HG02885 (cell line): ENCODE measurements around the gene CACUL1.
A peak's percentile ranks its signal among the peaks of the same experiment; 100 is the strongest.

Experiments
- ATAC-seq: cut with Tn5 transposase; IDR thresholded peaks from one replicate; pipeline ENCODE4 v1.9.1; 2021; ENCODE audit warnings: mild to moderate bottlenecking; ENCODE audit not compliant: unreplicated experiment, poor library complexity

The CACUL1 gene

GRCh38 chr10:118735294-118735693 is 19.5 kb downstream of the CACUL1 start:
- no peak for ATAC-seq

DNA sequence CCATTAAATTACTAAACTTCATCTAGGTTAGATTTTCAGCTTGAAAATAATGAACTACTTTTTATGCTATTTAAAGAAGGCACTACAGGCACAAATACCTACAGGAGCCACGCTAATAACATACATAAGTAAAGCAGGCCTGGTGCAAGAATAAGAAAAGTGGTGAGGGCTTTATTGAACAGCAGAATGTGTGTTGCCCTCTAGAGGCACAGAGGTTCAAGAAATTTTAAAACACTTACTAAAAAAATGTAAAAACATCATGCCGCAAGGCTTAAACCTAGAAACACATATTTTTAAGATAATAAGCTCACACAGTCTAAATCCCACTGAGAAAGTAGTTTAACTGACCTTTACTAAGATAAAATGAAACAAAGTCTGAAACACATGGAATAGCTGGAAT is 20.3 kb downstream of the CACUL1 start:
- no peak for ATAC-seq

DNA sequence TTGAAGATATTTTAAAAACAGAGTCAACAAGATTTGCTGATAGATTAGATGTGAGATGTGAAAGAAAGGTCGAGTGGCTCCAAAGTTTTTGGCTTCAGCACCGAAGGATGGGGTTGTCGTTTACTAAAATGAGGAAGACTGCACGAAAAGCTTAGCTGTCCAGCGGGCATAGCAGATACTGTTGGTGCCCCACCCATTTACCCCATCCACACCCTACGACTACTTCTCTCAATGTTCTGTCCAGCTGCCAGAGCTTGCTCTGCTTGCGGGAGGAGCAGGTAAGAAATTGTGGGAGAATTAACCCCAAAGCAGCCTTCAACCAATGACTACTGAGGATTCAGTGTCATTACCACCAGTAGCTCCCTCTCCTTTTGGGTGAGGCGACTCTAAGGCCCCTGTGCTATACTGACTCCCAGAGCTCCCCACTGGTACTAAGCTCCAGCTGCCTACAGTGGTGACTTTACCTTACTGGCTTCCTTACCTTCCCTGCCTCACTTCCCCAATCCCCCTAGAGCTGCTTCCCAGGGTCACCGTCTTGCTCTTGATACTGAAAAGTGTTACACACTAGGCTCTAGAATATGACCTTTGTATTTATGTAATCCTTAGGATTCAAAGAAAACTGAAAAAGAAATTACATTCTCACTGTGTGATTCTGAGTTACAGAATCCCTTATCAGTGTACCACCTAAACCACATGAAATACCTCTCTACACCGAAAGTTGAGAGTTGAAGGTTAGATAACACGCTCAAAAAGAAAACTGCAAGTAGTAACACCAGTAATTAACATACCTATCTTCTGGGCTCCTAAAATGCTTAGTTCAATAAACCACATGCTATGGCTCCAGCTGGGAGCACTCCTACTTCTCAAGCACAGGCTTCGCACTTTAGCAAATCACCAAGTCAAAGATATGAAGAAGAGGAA is 22.3 kb downstream of the CACUL1 start:
- ATAC-seq = peak; percentile 37

- no peak for ATAC-seq
Observed at GRCh38 chr10:118730756-118731456, 23.9 kb downstream of the CACUL1 start.

- peak; percentile 94 for ATAC-seq
Observed at GRCh38 chr10:118729641-118730258, 25.0 kb downstream of the CACUL1 start.

- no peak for ATAC-seq
Observed at GRCh38 chr10:118729200-118729599, 25.6 kb downstream of the CACUL1 start.

DNA sequence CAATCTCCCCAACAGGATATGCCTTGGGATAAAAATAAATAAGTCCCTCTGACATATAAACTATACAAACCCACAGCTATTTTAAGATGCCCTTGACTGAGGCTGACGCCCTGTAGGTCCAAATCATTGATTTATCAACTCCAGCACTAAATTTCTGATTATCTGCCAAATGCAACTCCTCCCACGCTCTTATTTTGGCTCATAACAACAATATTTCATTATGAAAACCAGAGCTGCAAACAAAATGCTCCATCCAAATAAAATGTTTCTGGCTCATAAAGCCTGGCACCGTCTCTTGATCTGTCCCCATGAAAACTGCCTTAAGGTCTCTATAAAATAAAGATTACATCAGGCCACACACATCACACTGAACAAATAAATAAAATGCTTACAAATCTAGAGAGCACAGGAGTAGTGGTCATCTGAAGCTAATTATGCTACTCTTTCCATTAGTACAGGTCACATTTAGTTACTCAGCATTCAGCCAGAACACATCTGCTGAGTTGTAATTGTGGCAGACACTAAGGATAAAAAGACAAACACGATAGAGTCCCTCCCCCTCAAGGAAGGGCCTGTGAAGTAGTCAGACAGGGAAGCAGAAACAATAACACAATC is 28.8 kb downstream of the CACUL1 start:
- no peak for ATAC-seq

DNA sequence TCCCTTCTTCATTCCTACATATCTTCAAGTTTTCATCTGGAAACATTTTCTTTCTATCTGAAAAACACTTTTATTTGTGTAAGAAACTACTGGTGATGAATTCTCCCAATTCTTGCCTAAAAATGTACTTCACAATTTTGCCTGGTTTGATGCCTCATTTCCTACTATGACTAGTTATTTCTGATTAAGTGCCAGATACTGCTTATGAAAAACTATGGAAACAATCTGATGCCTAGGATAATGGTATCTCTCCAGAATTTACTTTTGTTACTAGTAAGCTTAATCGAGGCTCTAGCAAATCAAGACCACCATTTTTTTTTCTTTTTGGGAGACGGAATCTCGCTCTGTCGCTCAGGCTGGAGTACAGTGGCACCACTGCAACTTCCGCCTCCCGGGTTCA is 31.3 kb downstream of the CACUL1 start:
- ATAC-seq = no peak

DNA sequence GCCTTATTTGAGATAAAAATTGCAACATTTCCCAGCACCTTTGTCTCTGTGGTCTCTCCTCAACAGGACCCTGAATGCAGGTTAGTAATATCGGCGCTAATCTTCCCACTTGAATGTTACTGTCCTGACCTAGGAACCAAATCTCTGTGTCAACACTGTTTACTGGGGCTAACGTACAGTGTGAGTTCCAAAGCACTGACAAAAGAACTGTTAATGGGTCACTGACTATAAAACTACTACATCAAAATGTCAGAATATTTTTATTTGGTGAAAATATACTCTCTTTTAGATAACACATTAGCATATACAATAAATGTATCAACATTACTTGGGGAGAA is 33.3 kb downstream of the CACUL1 start:
- no peak for ATAC-seq

DNA sequence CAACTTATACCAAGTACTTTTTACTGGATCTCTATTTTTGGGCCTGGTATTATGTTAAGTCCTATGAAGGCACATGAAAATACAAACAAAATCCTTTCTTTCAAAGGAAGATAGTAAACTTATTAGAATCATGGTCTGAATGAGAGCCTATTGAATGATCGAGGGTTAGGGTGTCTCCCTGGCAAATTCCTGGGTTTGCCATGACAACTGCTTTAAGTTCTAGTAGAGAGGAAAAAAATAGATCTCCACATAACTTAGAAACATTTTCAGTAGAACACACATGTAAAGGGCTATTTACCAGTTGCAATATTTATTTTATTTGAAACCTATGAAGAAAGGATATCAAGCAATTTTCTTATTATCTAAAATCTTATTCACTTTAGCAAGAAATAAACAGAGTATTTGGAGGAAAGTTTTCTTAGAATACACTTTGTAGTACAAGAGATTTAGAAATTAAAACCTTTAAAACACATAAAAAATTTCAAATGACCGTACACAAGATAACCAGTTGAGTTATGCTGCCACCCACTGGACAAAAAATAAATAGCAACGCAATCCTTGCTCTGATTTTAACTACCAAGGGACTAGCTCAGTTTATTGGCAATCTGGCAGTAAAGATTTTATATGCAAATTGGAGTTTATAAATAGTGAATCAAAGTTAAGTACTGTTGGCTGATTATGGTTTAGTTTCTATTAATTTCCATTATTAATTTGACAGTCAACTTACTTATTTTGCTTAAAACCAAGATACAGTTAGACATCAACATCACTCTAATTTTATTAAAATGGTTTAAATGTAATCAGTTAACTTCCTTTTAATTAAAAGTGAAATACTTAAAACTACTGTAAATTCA is 33.9 kb downstream of the CACUL1 start:
- ATAC-seq = no peak

DNA sequence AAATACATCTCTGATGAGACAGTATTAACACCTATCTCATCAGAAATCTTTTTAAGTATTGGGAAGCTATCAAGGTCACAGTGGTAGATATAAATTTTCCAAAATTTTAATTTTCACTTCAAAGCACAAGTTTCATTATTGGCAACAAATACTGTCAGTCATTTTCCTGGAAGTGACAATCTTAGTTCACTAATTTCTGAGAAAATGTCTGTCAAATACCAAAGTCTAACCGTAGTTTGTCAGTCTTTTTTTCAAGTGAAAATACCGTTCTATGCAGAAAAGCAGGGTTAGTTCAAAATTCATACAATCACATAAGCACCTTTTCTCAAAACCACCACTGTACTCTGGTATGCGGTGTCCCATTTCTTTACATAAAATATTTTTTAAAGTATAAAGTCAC is 40.4 kb downstream of the CACUL1 start:
- no peak for ATAC-seq

- no peak for ATAC-seq
Observed at GRCh38 chr10:118712930-118713634, 41.7 kb downstream of the CACUL1 start.

DNA sequence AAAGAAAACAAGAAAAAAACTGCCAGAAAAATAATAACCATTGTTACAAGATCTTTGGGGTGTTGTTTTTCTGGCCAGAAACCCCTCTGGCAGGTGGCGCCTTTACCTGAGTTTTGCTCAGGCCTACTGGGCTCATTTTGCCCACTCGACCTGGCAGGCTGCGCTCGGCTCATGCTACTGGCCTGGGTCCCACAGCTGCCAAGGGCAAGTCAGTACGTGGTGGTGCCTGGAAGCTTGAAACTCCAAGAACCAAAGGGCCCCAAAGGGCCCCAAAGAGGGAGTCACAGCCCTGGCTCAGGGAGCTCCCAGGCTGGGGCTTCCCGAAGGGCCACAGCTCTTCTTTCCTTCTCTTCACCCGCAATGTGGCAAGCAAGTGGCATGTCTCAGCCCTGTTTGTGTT is 42.7 kb downstream of the CACUL1 start:
- no peak for ATAC-seq

GRCh38 chr10:118710487-118710886 is 44.3 kb downstream of the CACUL1 start:
- ATAC-seq = no peak

DNA sequence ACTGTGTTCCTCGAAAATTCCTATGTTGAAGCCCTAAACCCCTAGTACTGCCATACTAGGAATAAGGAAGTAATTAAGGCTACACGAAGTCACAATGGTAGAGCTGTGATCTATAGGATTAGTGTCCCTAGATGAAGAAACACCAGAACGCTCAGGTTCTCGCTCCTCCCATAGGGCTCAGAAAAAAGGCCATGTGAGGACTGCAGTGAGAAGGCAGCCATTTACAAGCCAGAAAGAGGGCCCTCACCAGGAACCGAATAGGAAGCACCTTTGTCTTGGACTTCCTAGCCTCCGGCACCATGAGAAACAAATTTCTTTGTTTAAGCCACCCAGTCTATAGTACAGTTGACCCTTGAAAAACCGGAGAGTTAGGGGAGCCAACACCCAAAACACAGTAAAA is 46.2 kb downstream of the CACUL1 start:
- ATAC-seq = no peak

- no peak for ATAC-seq
Observed at GRCh38 chr10:118704711-118705110, 50.1 kb downstream of the CACUL1 start.

DNA sequence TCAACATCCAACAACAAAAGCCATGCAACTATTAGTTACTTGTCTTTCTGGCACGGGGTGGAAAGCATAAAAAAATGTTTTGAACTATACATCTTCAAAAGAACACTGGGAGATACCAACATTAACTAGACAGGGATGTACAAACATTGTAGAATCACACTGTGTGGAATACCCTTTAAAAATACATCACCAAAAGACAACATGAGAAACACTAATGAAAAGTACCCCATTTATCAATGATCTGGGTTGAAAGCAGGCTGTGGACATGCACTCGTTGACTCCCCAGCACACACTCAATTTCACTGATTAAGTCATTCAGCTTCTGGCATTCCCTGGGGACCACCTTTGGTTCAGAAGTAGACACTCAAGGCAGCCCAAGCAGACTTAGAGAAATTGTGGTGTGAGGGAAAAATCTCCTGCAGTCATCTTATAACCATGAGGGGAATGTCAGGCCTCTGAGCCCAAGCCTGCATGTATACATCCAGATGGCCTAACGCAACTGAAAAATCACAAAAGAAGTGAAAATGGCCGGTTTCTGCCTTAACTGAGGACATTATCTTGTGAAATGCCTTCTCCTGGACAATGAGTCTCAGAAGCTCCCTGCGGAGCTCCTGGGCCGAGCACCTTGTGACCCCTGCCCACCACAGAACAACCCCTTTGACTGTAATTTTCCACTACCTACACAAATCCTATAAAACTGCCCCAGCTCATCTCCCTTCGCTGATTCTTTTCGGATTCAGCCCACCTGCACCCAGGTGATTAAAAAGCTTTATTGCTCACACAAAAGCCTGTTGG is 53.0 kb downstream of the CACUL1 start:
- ATAC-seq = no peak

- peak; percentile 91 for ATAC-seq
Observed at GRCh38 chr10:118698421-118698820, 56.3 kb downstream of the CACUL1 start.

DNA sequence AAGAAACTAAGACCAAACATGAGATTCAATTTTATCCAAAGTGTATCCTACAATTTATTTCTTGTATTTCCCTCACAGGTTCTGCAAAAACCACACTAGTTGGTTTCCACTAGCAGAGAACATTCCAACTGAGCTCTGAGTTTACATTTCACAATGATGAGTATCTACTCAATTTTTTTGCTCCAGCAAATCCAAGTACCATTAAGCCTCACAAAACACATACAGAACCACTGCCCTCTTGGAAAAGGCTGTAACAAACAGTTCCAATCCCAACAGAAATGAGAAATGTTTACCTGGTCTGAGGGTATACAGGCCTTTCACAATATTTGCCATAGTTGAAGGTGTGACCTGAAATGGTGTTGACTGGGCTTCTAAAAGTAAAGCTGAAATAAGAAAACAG is 59.9 kb downstream of the CACUL1 start:
- no peak for ATAC-seq
